Measurements from ENCODE around the gene IRX3.
A peak's percentile ranks its signal among the peaks of the same experiment; 100 is the strongest.

Gene IRX3

DNA sequence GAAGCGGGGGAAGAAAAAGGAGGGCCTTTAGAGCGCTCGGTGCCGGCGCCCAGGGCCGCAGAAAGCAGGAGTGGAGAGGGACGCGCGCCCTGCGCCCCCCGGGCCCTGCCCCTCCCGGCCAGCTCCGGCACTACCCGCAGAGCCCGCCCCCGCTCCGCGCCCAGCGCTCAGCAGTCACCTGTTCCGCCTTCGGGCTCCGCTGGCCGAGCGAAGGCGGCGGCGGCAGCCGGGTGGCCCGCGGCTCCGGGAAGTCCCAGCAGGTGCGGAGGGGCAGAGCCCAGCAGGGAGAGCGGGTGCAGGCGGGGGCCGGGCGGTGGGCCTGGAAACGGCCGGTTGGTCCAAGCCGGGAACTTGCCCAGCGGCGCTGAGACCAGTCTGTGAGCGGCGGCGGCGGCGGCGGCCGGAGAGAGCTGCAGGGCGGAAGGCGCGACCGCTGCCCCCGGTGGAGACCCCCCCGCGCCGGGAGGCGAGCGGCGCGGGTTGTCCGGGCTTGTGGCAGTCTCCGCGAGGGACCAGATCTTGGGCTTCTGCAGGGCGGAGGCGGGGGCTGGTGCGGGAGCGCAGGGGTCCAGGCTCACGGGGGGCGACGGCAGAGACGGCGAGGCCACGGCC lies 2.2 kb downstream of the IRX3 start:
- in situ Hi-C loops (cut with HindIII; ENCODE audit: low sequenced_read_pairs): loop anchor here (5.0 to 10.0 kb wide), 2 partner anchors 510 to 653 kb away; no protein-coding TSS in a partner anchor
- H3K4me3 ChIP-seq (ENCODE audit: low read depth, low read length): peak overlapping the region; percentile 78
- no peak for DNase-seq (ENCODE audit: low read depth)
- TF ChIP-seq, protein P1, sequence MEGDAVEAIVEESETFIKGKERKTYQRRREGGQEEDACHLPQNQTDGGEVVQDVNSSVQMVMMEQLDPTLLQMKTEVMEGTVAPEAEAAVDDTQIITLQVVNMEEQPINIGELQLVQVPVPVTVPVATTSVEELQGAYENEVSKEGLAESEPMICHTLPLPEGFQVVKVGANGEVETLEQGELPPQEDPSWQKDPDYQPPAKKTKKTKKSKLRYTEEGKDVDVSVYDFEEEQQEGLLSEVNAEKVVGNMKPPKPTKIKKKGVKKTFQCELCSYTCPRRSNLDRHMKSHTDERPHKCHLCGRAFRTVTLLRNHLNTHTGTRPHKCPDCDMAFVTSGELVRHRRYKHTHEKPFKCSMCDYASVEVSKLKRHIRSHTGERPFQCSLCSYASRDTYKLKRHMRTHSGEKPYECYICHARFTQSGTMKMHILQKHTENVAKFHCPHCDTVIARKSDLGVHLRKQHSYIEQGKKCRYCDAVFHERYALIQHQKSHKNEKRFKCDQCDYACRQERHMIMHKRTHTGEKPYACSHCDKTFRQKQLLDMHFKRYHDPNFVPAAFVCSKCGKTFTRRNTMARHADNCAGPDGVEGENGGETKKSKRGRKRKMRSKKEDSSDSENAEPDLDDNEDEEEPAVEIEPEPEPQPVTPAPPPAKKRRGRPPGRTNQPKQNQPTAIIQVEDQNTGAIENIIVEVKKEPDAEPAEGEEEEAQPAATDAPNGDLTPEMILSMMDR (IDR thresholded peaks at IDR 0.05; ENCODE audit: low read depth, low read length, missing control alignments): no peak

DNA sequence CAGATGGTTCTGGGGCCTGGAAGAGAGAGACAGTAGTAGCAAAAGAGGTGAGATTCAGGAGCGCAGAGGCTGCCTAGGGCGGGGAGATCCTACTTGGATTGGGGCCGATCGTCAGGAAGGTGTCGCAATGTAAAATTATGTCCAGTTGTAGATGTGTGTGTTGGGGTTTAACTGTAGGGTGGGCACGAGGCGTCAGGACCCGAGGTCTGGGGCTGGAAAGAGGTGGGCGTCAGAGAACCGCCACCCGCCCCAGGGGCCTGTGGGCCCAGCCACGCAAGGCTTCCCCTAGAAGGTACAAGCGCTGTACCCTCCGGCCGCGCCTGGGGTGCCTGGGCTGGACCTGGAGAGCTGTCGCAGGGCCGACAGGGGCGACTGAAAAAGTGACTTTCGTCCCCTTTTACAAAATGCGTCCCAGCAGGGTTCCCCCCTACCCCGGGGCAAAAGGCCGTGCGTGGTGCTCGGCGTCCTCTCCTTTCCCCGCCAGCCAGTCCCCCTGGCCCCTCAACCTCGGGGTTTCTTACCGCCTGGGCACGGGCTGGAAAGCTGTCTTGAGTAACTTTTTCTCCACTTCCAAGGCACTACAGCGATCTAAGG lies 2.8 kb downstream of the IRX3 start:
- no peak for DNase-seq (ENCODE audit: low read depth)
- peak overlapping the region; percentile 78 for H3K4me3 ChIP-seq (ENCODE audit: low read depth, low read length)
- in situ Hi-C loops (cut with HindIII; ENCODE audit: low sequenced_read_pairs): loop anchor here (5.0 to 10.0 kb wide), 2 partner anchors 509 to 653 kb away; no protein-coding TSS in a partner anchor
- TF ChIP-seq, protein P1 (IDR thresholded peaks at IDR 0.05; ENCODE audit: low read depth, low read length, missing control alignments): no peak

DNA sequence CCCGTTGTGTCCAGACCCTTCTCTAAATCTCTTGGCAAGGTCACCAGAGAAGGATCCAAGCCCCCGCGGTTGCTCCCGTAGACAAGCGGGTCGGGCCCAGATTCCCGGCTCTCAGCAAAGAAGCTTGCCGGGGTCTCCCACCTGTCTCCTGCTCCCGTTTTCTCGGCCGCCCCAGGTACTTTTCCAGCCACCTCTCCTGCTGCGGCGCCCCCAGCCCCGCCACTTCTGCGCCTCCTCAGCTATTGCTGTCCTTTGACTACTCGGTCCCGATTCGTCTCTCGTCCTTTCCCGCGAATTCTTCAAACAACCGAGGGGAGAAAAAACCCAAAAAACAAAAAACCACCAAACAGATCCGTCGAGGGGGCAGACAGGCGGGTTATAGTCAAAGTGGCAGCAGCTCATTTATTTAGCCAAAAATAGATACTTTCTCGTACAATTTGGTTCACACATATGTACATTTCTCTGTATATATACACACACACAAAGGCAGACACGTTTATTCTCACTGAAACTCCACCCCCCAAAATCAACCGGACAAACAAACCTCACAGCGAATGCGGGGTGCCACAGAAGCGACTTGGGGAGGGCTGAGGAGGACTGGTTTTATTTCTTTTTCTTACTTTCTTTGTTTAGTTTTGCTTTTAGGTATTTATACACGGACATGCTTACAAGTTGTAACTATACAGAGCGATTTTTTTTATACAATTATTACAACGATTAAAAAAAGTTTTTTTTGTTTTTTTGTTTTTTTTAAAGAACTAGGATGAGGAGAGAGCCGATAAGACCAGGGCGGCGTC lies 3.5 kb downstream of the IRX3 start:
- in situ Hi-C loops (cut with HindIII; ENCODE audit: low sequenced_read_pairs): loop anchor here (5.0 to 10.0 kb wide), 2 partner anchors 508 to 654 kb away; no protein-coding TSS in a partner anchor
- no peak for DNase-seq (ENCODE audit: low read depth)
- H3K4me3 ChIP-seq (ENCODE audit: low read depth, low read length): peak overlapping the region; percentile 78
- TF ChIP-seq, protein P1 (IDR thresholded peaks at IDR 0.05; ENCODE audit: low read depth, low read length, missing control alignments): no peak

DNA sequence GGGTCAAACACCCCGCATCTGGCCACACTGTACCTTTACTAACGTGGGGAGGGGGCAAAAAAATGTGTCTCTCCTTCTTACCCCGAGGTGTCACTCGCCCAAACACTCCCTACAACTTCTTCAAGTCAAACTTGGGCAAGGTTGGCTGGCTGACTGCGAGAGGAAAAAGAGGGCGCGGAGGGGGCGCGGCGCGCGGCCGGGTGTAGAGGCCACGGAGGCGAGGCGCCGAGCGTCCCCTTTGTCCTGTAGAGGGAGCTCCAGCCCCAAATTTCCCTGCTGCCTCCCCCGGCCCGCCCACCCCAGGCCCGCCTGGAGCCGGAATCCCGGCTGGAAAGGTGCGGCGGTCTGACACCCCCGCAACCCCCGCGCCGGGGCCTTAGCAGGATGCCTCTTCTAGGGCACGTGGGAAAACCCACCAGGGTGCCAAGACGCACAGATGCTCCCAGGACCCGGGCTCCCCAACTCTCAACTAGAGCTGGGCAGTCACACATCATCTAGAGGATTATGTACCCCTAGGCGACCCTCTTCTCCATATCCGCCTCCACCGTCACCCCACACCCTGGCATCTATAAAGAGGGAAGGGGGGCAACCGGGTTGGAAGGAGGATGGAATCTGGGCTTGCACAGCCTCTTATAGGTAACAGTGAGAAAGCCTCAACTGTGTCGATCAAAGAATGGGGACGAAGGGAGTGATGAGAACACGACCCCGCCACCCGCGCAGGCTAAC lies 4.2 kb downstream of the IRX3 start:
- TF ChIP-seq, protein P1 (IDR thresholded peaks at IDR 0.05; ENCODE audit: low read depth, low read length, missing control alignments): peak; percentile 57
- in situ Hi-C loops (cut with HindIII; ENCODE audit: low sequenced_read_pairs): loop anchor here (5.0 to 10.0 kb wide), 2 partner anchors 508 to 655 kb away; no protein-coding TSS in a partner anchor
- peak; percentile 23 for DNase-seq (ENCODE audit: low read depth)
- peak overlapping the region; percentile 78 for H3K4me3 ChIP-seq (ENCODE audit: low read depth, low read length)

DNA sequence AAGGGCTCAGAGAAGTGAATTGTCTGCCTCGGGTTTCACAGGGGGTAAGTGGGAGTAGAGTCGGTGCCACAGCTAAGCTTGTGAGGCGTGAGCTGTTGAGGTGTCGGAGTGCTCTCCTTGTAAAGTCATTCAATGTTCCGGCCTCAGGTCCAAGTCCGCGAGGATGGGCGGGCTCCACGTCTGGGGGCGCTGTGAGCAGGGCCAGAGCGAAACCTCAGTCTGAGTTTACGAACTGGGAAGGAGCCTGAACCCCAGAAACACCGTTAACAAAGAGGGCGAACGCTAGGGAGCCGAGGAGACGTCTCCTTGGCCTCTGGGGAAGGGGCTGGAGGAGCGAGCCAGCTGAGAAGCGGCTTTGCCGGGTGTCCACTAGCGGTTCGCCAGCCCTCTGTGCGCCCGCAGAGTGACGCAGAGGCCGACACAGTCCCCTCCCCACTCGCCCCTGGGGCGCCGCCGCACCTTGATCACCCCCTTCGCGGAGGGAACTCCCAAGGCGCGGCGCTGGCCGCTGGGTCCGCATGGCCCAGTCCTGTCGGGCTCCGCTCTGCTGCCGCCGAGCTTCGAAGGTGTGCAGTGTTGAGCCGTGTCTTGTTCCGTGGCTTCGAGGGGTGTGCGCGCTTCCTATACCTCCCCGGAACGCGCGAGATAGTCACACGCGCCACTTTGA lies 4.9 kb downstream of the IRX3 start:
- TF ChIP-seq, protein P1 (IDR thresholded peaks at IDR 0.05; ENCODE audit: low read depth, low read length, missing control alignments): no peak
- no peak for DNase-seq (ENCODE audit: low read depth)
- no peak overlapping the region for H3K4me3 ChIP-seq (ENCODE audit: low read depth, low read length)
- in situ Hi-C loops (cut with HindIII; ENCODE audit: low sequenced_read_pairs): loop anchor here (5.0 to 10.0 kb wide), 2 partner anchors 507 to 656 kb away; no protein-coding TSS in a partner anchor
